GM12873 (cell line): Measurements from ENCODE around the gene TRH.

ENCODE experiments used
- CTCF ChIP-seq: IDR thresholded peaks from 2 replicates; pipeline ENCODE4 v1.5.1; 2012; ENCODE audit warnings: low read depth, mild to moderate bottlenecking, moderate library complexity, low read length, control low read depth; ENCODE audit not compliant: insufficient read depth; ENCODE audit errors: missing control alignments

The TRH gene

GRCh38 chr3:129976286-129976685 lies 1.8 kb downstream of the TRH start:
- no peak for TF ChIP-seq CTCF

DNA sequence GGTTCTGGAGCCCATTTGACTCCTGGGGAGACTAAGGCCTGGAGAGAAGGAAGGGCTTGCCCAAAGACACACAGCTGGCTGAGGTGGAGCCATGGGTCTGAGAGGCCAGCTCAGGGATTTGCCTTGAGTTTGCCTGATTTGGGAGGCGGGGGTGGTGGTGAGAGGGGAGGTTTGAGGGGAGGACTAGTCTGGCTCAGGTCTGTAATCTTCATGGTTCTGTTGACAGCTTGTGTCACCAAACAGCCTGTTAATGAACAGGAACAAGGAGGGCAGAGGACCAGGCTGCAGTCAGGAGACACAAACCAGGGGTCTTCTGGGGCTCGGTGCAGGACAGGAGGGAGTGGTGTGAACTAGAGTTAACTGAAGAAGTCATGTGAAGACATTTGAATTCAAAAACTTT lies 3.6 kb downstream of the TRH start:
- TF ChIP-seq CTCF: no peak

GRCh38 chr3:129979905-129980304 lies 5.4 kb downstream of the TRH start:
- TF ChIP-seq CTCF: no peak

DNA sequence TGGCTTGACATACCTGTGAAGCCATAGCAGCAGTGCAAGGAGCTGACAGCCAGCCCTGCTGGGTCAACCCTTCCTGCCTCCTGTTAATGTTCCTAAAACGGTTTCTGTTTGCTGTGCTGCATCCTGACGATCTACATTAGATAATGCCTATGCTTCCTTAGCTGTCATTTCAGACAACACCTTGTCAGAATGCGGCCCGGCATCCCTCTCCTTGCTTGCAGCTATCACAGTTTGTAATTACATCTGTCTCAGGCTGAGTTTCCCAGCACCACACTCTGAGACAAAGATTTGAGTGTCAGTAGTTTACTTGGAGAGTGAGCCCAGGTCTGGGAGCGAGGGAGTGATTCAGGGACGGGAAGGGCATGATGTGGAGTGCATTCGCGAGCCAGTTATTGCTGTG lies 9.0 kb downstream of the TRH start:
- no peak for TF ChIP-seq CTCF

- TF ChIP-seq CTCF: no peak
Observed at GRCh38 chr3:129984125-129984524, 9.6 kb downstream of the TRH start.

- no peak for TF ChIP-seq CTCF
Observed at GRCh38 chr3:129985113-129985512, 10.6 kb downstream of the TRH start.

- no peak for TF ChIP-seq CTCF
Observed at GRCh38 chr3:129988429-129988828, 13.9 kb downstream of the TRH start.
